NCI-H446 (cell line): Measurements from ENCODE around the gene ADGRE1.

Experiments used
- DNase-seq, 2 experiments: peaks; one replicate each; lab custom pipeline; 2025; lab: John Stamatoyannopoulos, UW

ADGRE1 gene

GRCh38 chr19:6955082-6955481, 67.7 kb downstream of the ADGRE1 start:
- DNase-seq = no peak

- DNase-seq = no peak
Observed at GRCh38 chr19:6956573-6956972, 69.2 kb downstream of the ADGRE1 start.

GRCh38 chr19:6958791-6959190, 71.4 kb downstream of the ADGRE1 start:
- DNase-seq = no peak

- no peak for DNase-seq
Observed at GRCh38 chr19:6963244-6963852, 76.0 kb downstream of the ADGRE1 start.

GRCh38 chr19:6963937-6964336, 76.6 kb downstream of the ADGRE1 start:
- DNase-seq = peak in 1 of 2 experiments; percentile 3

GRCh38 chr19:6967967-6968366, 80.6 kb downstream of the ADGRE1 start:
- DNase-seq = no peak

- no peak for DNase-seq
Observed at GRCh38 chr19:6969490-6969889, 82.1 kb downstream of the ADGRE1 start.

- no peak for DNase-seq
Observed at GRCh38 chr19:6970021-6970420, 82.6 kb downstream of the ADGRE1 start.

GRCh38 chr19:6970443-6970842, 83.1 kb downstream of the ADGRE1 start:
- DNase-seq = peak; percentile 15 to 33

- no peak for DNase-seq
Observed at GRCh38 chr19:6971366-6971765, 84.0 kb downstream of the ADGRE1 start.

GRCh38 chr19:6976197-6976596, 88.8 kb downstream of the ADGRE1 start:
- DNase-seq = no peak

GRCh38 chr19:6979399-6979798, 92.0 kb downstream of the ADGRE1 start:
- no peak for DNase-seq

GRCh38 chr19:6983448-6983847, 96.1 kb downstream of the ADGRE1 start:
- DNase-seq = no peak

- no peak for DNase-seq
Observed at GRCh38 chr19:6987850-6988249, 100.5 kb downstream of the ADGRE1 start.

GRCh38 chr19:6988257-6988656, 100.9 kb downstream of the ADGRE1 start:
- no peak for DNase-seq
